ENCODE results near the gene CKM. TPM values are rescaled to one million over a fixed set of nuclear protein-coding genes. Genes with fewer than 3 reads are reported as not detected.

Gene CKM
- total and polyA plus RNA-seq, 12 donors = 2,078 to 7,765 (median 4,407) TPM

GRCh38 chr19:45290381-45290931 lies 32.2 kb downstream of the CKM start:
- ATAC-seq = no peak
- H3K27ac ChIP-seq = no peak overlapping the region
- H3K4me3 ChIP-seq = no peak overlapping the region
- intact Hi-C loops (cut with DNase I) = no loop called here
- H3K9me3 ChIP-seq = peaks cover 0 to 15% (median 0%) of the 10 kb centered on the region in 11 donors
- H3K27me3 ChIP-seq = no peaks in the 10 kb centered on the region
- peaks cover 0 to 85% (median 8%) of the 10 kb centered on the region in 9 donors for H3K36me3 ChIP-seq
- TF ChIP-seq CTCF (IDR thresholded peaks at IDR 0.05) = no peak
- DNase-seq = no peak
- peaks cover 0 to 15% (median 0%) of the 10 kb centered on the region in 9 donors for H3K4me1 ChIP-seq
- 96% methylated on average over 6 of the region's 6 CpGs for WGBS, 2 donors

GRCh38 chr19:45283443-45284033 lies 39.1 kb downstream of the CKM start:
- no peak for TF ChIP-seq CTCF (IDR thresholded peaks at IDR 0.05)
- Histone ChIP-seq H3K9me3 (no peaks in the 10 kb centered on the region), H3K4me3 (no peak overlapping the region), H3K27me3 (no peaks in the 10 kb centered on the region), H3K36me3 (peaks cover 0 to 82% (median 33%) of the 10 kb centered on the region in 9 donors), H3K4me1 (no peaks in the 10 kb centered on the region), H3K27ac (no peak overlapping the region)
- DNase-seq (no peak), ATAC-seq (no peak)
- WGBS, 2 donors = 72 to 92% methylated on average over 7 of the region's 7 CpGs
- intact Hi-C loops (cut with DNase I) = no loop called here

- H3K27ac ChIP-seq = no peak overlapping the region
- no peaks in the 10 kb centered on the region for H3K9me3 ChIP-seq
- no peak for TF ChIP-seq CTCF (IDR thresholded peaks at IDR 0.05)
- H3K27me3 ChIP-seq = no peaks in the 10 kb centered on the region
- H3K36me3 ChIP-seq = peaks cover 0 to 88% (median 27%) of the 10 kb centered on the region in 9 donors
- intact Hi-C loops (cut with DNase I) = no loop called here
- WGBS, 2 donors = 89% methylated on average over 19 of the region's 19 CpGs
- no peaks in the 10 kb centered on the region for H3K4me1 ChIP-seq
- DNase-seq (no peak), ATAC-seq (peak in 1 of 8 donors; percentile 36)
- H3K4me3 ChIP-seq = no peak overlapping the region
These were observed 42.2 kb downstream of the CKM start for GRCh38 chr19:45280471-45280961.

- H3K36me3 ChIP-seq = peaks cover 0 to 89% (median 27%) of the 10 kb centered on the region in 9 donors
- no peaks in the 10 kb centered on the region for H3K27me3 ChIP-seq
- WGBS, 2 donors = 90 to 94% methylated on average over 3 of the region's 3 CpGs
- H3K4me3 ChIP-seq = no peak overlapping the region
- H3K9me3 ChIP-seq = no peaks in the 10 kb centered on the region
- H3K4me1 ChIP-seq = no peaks in the 10 kb centered on the region
- ATAC-seq (peak in 1 of 8 donors; percentile 2), DNase-seq (no peak)
- intact Hi-C loops (cut with DNase I) = no loop called here
- no peak overlapping the region for H3K27ac ChIP-seq
- no peak for TF ChIP-seq CTCF (IDR thresholded peaks at IDR 0.05)
These were observed 43.0 kb downstream of the CKM start for GRCh38 chr19:45279587-45280192.
